ENCODE measurements around the gene DCAF8. TPM values are rescaled to one million over a fixed set of nuclear protein-coding genes. Genes with fewer than 3 reads are reported as not detected.

Gene DCAF8
- total RNA-seq, 1 donor from 2014 or later = 38.3 TPM

GRCh38 chr1:160179336-160179735, 83.0 kb downstream of the DCAF8 start:
- FAIRE-seq = no peak

DNA sequence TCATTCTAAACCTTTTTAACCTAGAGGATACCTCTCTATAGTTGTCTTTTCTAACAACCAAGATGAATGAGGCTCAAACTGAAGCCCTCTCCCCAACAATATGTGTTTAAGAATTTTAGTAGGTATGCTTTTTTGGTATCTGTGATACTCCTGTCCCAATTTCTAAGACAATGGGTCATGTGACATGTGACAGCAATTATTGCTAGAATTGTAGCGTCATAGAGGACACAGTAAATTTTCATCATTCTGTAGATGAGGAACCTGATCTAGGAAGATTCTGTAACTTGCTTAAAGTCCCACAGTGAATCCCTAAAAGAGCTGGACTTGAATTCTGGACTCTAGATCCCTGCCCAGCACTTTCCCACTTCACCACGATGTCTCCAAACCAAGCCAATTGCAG, 83.6 kb downstream of the DCAF8 start:
- DNase-seq (ENCODE audit: low spot score in 2 of 2) (no peak), FAIRE-seq (no peak)

More at GRCh38 chr1:160179336-160179735, 83.0 kb downstream of the DCAF8 start:
- no peak for DNase-seq (ENCODE audit: low spot score in 2 of 2)

DNA sequence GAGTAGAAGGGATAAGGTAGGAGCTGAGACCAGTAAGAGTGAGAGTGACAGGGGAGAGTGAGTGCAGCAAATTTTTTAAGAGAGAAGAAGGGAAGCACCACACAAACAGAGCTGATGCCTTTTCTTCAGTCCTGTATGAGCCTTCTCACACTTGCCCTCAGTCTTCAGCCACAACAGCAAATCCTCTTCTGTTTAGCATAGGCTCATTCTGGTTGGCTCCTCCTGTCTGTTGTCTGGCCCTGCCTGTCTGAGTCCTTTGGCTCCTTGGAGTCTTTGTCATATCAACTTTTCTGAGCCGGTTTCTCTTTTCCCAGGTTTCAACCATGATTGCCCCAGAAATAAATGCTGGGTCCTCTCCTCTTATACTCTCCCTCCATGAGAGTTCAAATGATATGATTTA, 84.7 kb downstream of the DCAF8 start:
- DNase-seq (ENCODE audit: low spot score in 2 of 2) (no peak), FAIRE-seq (no peak)

- DNase-seq (ENCODE audit: low spot score in 2 of 2) (no peak), FAIRE-seq (no peak)
Observed at GRCh38 chr1:160177231-160177630, 85.1 kb downstream of the DCAF8 start.

GRCh38 chr1:160171980-160172379, 90.4 kb downstream of the DCAF8 start:
- FAIRE-seq = no peak
- no peak for DNase-seq (ENCODE audit: low spot score in 2 of 2)

- no peak for FAIRE-seq
- DNase-seq (ENCODE audit: low spot score in 2 of 2) = no peak
Observed at GRCh38 chr1:160171354-160171753, 91.0 kb downstream of the DCAF8 start.

- FAIRE-seq (no peak), DNase-seq (ENCODE audit: low spot score in 2 of 2) (no peak)
Observed at GRCh38 chr1:160169553-160170399, 92.6 kb downstream of the DCAF8 start.

DNA sequence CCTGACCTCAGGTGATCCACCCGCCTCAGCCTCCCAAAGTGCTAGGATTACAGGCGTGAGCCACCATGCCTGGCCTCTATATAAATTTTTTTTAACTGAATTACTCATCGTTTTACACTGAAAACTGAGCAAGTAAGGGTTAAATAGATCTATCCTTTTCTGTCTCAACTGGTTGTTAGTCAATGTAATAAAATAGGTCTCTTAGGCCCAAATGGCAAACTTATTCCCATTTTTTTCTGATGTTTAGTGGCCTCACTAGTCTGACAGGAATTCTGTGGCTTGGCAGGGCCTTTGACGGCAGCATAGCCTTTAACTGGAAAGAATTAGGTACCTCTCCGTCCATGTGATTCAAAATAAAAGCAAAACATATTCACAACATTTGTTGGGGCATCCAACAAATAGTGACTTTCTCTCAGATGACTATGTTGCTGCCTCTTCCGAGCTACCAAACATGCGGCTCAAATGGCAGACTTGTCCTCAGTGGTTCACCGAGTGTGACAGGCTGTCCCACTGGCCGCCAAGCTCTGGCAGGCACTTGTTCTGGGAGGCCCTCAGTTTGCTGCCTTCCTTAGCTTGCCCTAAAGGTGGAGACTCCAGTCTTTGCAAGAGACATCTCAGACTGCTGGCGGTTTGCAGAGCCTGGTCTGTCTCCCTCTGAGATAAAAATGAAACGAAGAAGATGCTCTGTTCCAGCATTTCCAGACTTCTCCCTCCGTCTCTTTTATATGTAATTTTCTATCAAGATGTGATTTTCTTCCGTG, 93.6 kb downstream of the DCAF8 start:
- DNase-seq (ENCODE audit: low spot score in 2 of 2) (no peak), FAIRE-seq (no peak)

DNA sequence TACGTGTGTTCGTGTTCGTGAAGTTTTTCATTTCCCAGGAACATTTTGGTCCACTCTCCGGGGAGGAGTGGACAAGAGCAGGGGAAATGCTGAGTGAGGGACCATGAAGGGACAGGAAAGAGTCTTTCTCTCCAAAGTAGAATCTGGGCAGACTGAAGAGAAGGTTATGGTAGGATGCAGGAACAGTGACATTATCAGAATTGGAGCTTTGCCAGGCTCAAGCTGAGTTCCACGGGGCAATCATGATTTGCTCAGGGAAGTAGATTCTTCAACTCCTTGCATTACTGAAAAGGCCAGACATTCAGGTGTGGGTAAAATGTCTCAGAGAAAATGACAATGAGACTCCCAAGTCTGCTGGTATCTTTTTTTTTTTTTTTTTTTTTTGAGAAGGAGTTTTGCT, 94.3 kb downstream of the DCAF8 start:
- FAIRE-seq (no peak), DNase-seq (ENCODE audit: low spot score in 2 of 2) (no peak)

DNA sequence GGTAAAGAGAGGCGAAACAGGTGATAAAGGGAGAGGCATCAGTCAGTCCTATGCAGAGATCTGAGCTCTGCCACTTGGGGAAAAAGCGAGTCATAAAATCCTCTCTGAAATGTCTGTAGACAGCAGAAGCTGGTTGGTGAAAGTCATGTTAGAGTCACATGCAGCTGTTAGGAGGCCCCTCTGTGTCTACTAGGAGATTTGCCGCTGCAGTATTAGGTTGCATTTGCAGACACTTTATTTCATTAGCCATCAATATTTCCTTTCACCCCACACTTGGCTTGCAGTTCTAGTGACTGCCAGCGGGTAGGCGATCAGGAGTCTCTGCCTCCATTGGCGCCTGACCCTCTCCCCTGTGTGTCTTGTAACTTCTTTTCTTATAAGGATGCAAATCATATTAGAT, 94.8 kb downstream of the DCAF8 start:
- FAIRE-seq (no peak), DNase-seq (ENCODE audit: low spot score in 2 of 2) (no peak)

DNA sequence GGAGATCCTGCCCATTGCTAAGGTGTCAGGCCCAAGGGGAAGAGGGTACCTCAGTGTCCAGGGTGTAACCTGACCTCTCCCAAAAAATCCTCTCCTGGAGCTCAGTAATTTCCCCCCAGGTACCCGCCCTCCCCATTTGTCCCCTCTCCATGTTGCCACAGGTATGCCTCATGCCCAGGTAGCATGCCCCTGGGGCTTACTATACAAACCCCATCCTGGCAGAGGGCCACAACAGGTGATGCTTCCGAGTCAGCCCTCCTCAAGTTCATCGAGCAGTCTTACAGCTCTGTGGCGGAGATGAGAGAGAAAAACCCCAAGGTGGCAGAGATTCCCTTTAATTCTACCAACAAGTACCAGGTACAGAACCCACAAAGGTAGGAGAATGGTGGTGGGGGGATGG, 95.3 kb downstream of the DCAF8 start:
- DNase-seq (ENCODE audit: low spot score in 2 of 2) = no peak
- no peak for FAIRE-seq

- DNase-seq (ENCODE audit: low spot score in 2 of 2) (no peak), FAIRE-seq (no peak)
Observed at GRCh38 chr1:160166166-160166868, 96.0 kb downstream of the DCAF8 start.

Other genes with a start within 250 kb of the DCAF8 start
- 7.7 TPM for gene PIGM, start 230.6 kb downstream of the DCAF8 start, total RNA-seq
- 1.6 TPM for gene KCNJ10, start 192.4 kb downstream of the DCAF8 start, total RNA-seq
- 11.4 TPM for gene KCNJ9, start 181.0 kb downstream of the DCAF8 start, total RNA-seq
- 48.5 TPM for gene IGSF8, start 163.9 kb downstream of the DCAF8 start, total RNA-seq
- 45.7 TPM for gene ATP1A2, start 146.8 kb downstream of the DCAF8 start, total RNA-seq
- not detected for gene ATP1A4, start 110.9 kb downstream of the DCAF8 start, total RNA-seq
- gene CASQ1, start 72.0 kb downstream of the DCAF8 start, total RNA-seq = 4.9 TPM
- 84.4 TPM for gene PEA15, start 57.2 kb downstream of the DCAF8 start, total RNA-seq
- 24.1 TPM for gene PEX19, start 22.6 kb upstream of the DCAF8 start, total RNA-seq
- gene COPA, start 80.7 kb upstream of the DCAF8 start, total RNA-seq = 161 TPM
- 24.5 TPM for gene NCSTN, start 80.8 kb upstream of the DCAF8 start, total RNA-seq
- gene NHLH1, start 104.5 kb upstream of the DCAF8 start, total RNA-seq = 0.41 TPM
- gene VANGL2, start 138.0 kb upstream of the DCAF8 start, total RNA-seq = 11.0 TPM